ENCODE measurements around the gene DEPDC4.

GRCh38 chr12:100263131-100263530 lies 3.7 kb downstream of the DEPDC4 start:
- no peak for TF ChIP-seq ZNF24 (IDR thresholded peaks at IDR 0.05)
- no peak for TF ChIP-seq POLR2AphosphoS2 (IDR thresholded peaks at IDR 0.05; ENCODE audit: low read depth, low read length)
- TF ChIP-seq SMAD1 (IDR thresholded peaks at IDR 0.05; ENCODE audit: low read depth, partially characterized antibody), result no peak
- no peak for TF ChIP-seq EZH2 (IDR thresholded peaks at IDR 0.05; ENCODE audit: borderline replicate concordance, control insufficient read depth, low read depth, low read length)
- no peak for TF ChIP-seq ETV6 (conservative IDR thresholded peaks at IDR 0.05 in 1 of 2, IDR thresholded peaks at IDR 0.05 in 1 of 2; ENCODE audit: borderline replicate concordance in 1 of 2, low read depth in 1 of 2)
- no peak for TF ChIP-seq LARP7 (IDR thresholded peaks at IDR 0.05)
